Measurements from ENCODE around the gene PDE2A.

GRCh38 chr11:72709478-72710238 lies 35.4 kb upstream of the PDE2A start:
- TF ChIP-seq EZH2phosphoT487 (IDR thresholded peaks at IDR 0.05; ENCODE audit: low read depth, severe bottlenecking, unreplicated experiment) (no peak), CTCF (IDR thresholded peaks at IDR 0.05; ENCODE audit: poor library complexity) (no peak)
